H1 (cell line): Measurements from ENCODE around the gene SLC6A8. TPM values are rescaled to one million over a fixed set of nuclear protein-coding genes. Genes with fewer than 3 reads are reported as not detected.

ENCODE experiments used
- ASH2L ChIP-seq: fragments of 200-600, 300-600 bp; sonication (generic); IDR thresholded peaks from one replicate; pipeline ENCODE4 v1.7.1; 2017; ENCODE audit warnings: low read length
- CHD2 ChIP-seq: IDR thresholded peaks from 2 replicates; pipeline ENCODE4 v1.6.1; 2012; ENCODE audit warnings: low read length, improper control_type of control experiment
- CHD7 ChIP-seq: fragments of 300-600 bp; sonication (generic); IDR thresholded peaks from 2 replicates; pipeline ENCODE4 v1.7.1; 2012; ENCODE audit warnings: low read length, moderate library complexity, mild to moderate bottlenecking, inconsistent platforms; ENCODE audit not compliant: insufficient replicate concordance
- polyA plus RNA-seq, 7 experiments: library from polyadenylated mRNA; depleted of rRNA in 3 of 7; stranded (reverse) in 5 of 7; unstranded in 2 of 7; fragments of >200 nt in 5 of 7; fragments of 200-250 nt in 2 of 7; gene quantifications; 1 replicate in 5 of 7; 2 replicates in 1 of 7; 4 replicates in 1 of 7; pipeline versions ENCODE4 v1.2.1 to v1.2.3, GENCODE V29; 2011 to 2013; ENCODE audit warnings: missing spikeins in 2 of 7, mixed read lengths in 2 of 7
- total RNA-seq: library from RNA; stranded (reverse); fragmentation: NEBNext Ultra II Directional; extraction: Animal tissue kit (Norgen Biotek cat#: 25700); gene quantifications from 2 replicates; pipeline ENCODE4 v1.2.1, GENCODE V29; 2021

The SLC6A8 gene
- total and polyA plus RNA-seq, 2 of the 8 experiments (the other 6 are each of a cell fraction or from before 2014, with no cell fraction given), result 87.7 to 94.7 TPM

DNA sequence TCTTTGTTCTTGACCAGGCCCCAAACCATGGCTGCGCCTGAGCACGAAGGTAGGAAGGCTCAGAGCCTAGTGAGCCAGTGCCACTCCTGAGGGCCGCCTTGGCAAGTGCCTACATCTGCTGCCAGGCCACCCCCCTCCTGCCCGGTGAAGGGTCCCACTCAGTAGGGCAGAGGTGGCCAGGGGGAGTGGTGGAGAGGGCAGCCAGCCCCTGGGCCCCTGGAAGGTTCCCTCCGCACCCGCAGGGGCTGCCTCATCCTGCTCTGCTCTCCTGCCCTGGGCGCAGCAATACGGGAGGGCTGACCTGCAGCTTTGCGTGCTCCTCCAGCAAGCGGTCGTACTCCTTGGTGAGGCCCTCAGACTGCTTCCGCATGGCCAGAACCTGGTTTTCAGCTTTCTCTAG is 14.0 kb downstream of the SLC6A8 start (continued):
- TF ChIP-seq CHD7, result no peak
- TF ChIP-seq CHD2, result no peak
- no peak for TF ChIP-seq ASH2L
